Right atrium auricular region (tissue), 2 donors: ENCODE data around the gene DMBT1. TPM values are rescaled to one million over a fixed set of nuclear protein-coding genes. Genes with fewer than 3 reads are reported as not detected.
A peak's percentile ranks its signal among the peaks of the same experiment; 100 is the strongest.

Experiments used
- DNase-seq: peaks from one replicate; pipeline ENCODE4 v3.0.0-alpha.2; 2019; ENCODE audit warnings: low spot score
- H3K27ac ChIP-seq, 2 donors: fragments of 200-600 bp; sonication (generic); 1 replicate in 1 of 2; 2 replicates in 1 of 2; pipeline ENCODE4 v1.5.1; 2016 to 2019
- H3K27me3 ChIP-seq, 2 donors: fragments of 200-600 bp; sonication (generic); one replicate each; pipeline versions ENCODE4 v1.5.1 to v1.6.0; 2017 to 2019
- H3K36me3 ChIP-seq: fragments of 200-600 bp; sonication (generic); one replicate; pipeline ENCODE4 v1.5.1; 2016
- H3K4me1 ChIP-seq, 2 donors: fragments of 200-600 bp; sonication (generic); one replicate each; pipeline versions ENCODE4 v1.5.1 to v1.6.0; 2017 to 2019
- H3K4me3 ChIP-seq, 2 donors: fragments of 200-600 bp; sonication (generic); 1 replicate in 1 of 2; 2 replicates in 1 of 2; pipeline ENCODE4 v1.5.1; 2017 to 2019; ENCODE audit warnings: mild to moderate bottlenecking in 1 of 2, moderate library complexity in 1 of 2
- H3K9me3 ChIP-seq, 2 donors: fragments of 200-600 bp; sonication (generic); one replicate each; pipeline ENCODE4 v1.5.1; 2019
- CTCF ChIP-seq, 2 donors: fragments of 200-600 bp; sonication (generic); IDR thresholded peaks; one replicate each; pipeline ENCODE4 v1.5.1; 2019; ENCODE audit warnings: antibody characterized with exemption in 2 of 2
- total RNA-seq, 2 donors: library from RNA; depleted of rRNA; stranded (reverse); fragments of >200 nt; gene quantifications; one replicate each; pipeline ENCODE4 v1.1.0, GENCODE V29; 2016

Gene DMBT1
- total RNA-seq, 2 donors from 2014 or later: 0.08 TPM; not detected in 1

GRCh38 chr10:122541541-122542002 lies 19.0 kb upstream of the DMBT1 start:
- Histone ChIP-seq H3K4me1 (no peaks in the 10 kb centered on the region), H3K9me3 (peaks cover 0 to 4% of the 10 kb centered on the region in 2 donors), H3K27me3 (no peaks in the 10 kb centered on the region), H3K36me3 (no peaks in the 10 kb centered on the region), H3K4me3 (no peak overlapping the region), H3K27ac (no peak overlapping the region)
- no peak for DNase-seq
- no peak for TF ChIP-seq CTCF (IDR thresholded peaks at IDR 0.05)

GRCh38 chr10:122543676-122544445 lies 16.7 kb upstream of the DMBT1 start:
- no peak for TF ChIP-seq CTCF (IDR thresholded peaks at IDR 0.05)
- no peak overlapping the region for H3K27ac ChIP-seq
- H3K4me3 ChIP-seq: no peak overlapping the region
- H3K9me3 ChIP-seq: no peaks in the 10 kb centered on the region
- H3K4me1 ChIP-seq: no peaks in the 10 kb centered on the region
- H3K27me3 ChIP-seq: no peaks in the 10 kb centered on the region
- no peaks in the 10 kb centered on the region for H3K36me3 ChIP-seq
- DNase-seq: peak; percentile 21

GRCh38 chr10:122544493-122544892 lies 16.1 kb upstream of the DMBT1 start:
- Histone ChIP-seq H3K4me3 (no peak overlapping the region), H3K27ac (no peak overlapping the region), H3K36me3 (no peaks in the 10 kb centered on the region), H3K27me3 (no peaks in the 10 kb centered on the region), H3K9me3 (no peaks in the 10 kb centered on the region), H3K4me1 (no peaks in the 10 kb centered on the region)
- DNase-seq: peak; percentile 48
- no peak for TF ChIP-seq CTCF (IDR thresholded peaks at IDR 0.05)

GRCh38 chr10:122546242-122546641 lies 14.3 kb upstream of the DMBT1 start:
- no peak overlapping the region for H3K4me3 ChIP-seq
- DNase-seq: no peak
- H3K9me3 ChIP-seq: no peaks in the 10 kb centered on the region
- H3K27ac ChIP-seq: no peak overlapping the region
- H3K27me3 ChIP-seq: no peaks in the 10 kb centered on the region
- no peaks in the 10 kb centered on the region for H3K36me3 ChIP-seq
- H3K4me1 ChIP-seq: no peaks in the 10 kb centered on the region
- TF ChIP-seq CTCF (IDR thresholded peaks at IDR 0.05): no peak

DNA sequence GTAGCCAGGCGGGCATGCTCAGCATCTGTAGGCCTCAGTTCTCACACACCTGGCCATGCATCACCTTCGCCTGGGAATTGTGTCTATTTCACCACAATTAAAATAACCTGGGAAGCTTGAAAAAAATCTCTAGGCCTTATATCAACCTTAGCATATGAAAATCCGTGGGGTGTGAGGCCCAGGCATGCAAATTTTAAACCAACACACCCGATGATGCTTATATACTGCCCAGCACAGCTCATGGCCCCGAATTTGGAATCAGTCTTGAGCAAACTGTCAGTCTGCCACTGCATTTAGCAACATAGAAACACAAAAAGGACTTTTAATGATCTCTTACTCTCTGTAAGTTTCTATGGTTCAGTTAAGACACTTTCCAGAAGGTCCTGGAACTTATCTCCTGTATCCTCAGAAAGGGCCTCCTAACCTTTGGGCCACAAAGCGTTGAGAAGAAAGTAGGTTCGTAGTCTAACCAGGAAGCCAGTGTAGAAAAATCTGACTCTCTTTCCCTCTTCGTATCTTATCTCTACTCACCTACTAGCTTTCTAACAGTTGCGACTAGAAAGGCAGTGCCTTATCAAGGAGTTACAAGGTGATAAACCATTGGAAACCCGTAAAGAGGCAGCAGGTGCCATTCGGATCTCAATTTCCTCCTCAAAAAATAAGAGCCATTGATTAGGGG lies 12.0 kb upstream of the DMBT1 start:
- H3K4me3 ChIP-seq: no peak overlapping the region
- H3K27ac ChIP-seq: no peak overlapping the region
- H3K36me3 ChIP-seq: no peaks in the 10 kb centered on the region
- H3K9me3 ChIP-seq: no peaks in the 10 kb centered on the region
- no peak for TF ChIP-seq CTCF (IDR thresholded peaks at IDR 0.05)
- no peaks in the 10 kb centered on the region for H3K4me1 ChIP-seq
- DNase-seq: no peak
- no peaks in the 10 kb centered on the region for H3K27me3 ChIP-seq
